Gastroesophageal sphincter (tissue), 4 donors: Measurements from ENCODE around the gene UPF1. TPM values are rescaled to one million over a fixed set of nuclear protein-coding genes. Genes with fewer than 3 reads are reported as not detected.

Experiments used
- ATAC-seq: fragments of 150-250 bp; one replicate; pipeline ENCODE4 v1.9.1; 2016; ENCODE audit warnings: mild to moderate bottlenecking, moderate library complexity
- H3K27ac ChIP-seq, 4 donors: fragments of 200-600 bp; sonication (generic) in 3 of 4; 1 replicate in 3 of 4; 2 replicates in 1 of 4; pipeline ENCODE4 v1.5.1; 2016 to 2019
- H3K27me3 ChIP-seq: fragments of 200-600 bp; sonication (generic); one replicate; pipeline ENCODE4 v1.5.1; 2019
- H3K36me3 ChIP-seq, 2 donors: fragments of 200-600 bp; sonication (generic); one replicate each; pipeline ENCODE4 v1.5.1; 2019; ENCODE audit warnings: control low read depth in 1 of 2
- H3K4me1 ChIP-seq, 3 donors: fragments of 200-600 bp; sonication (generic); 1 replicate in 2 of 3; 2 replicates in 1 of 3; pipeline ENCODE4 v1.5.1; 2016 to 2019; ENCODE audit warnings: control low read depth in 2 of 3
- H3K4me3 ChIP-seq, 2 donors: fragments of 200-600 bp; sonication (generic); one replicate each; pipeline ENCODE4 v1.5.1; 2019; ENCODE audit warnings: mild to moderate bottlenecking in 1 of 2, moderate library complexity in 1 of 2
- H3K9me3 ChIP-seq, 3 donors: fragments of 200-600 bp; sonication (generic); one replicate each; pipeline ENCODE4 v1.5.1; 2017 to 2019; ENCODE audit warnings: control low read depth in 2 of 3
- CTCF ChIP-seq, 4 experiments: fragments of 200-600 bp in 2 of 4; fragments of 450-650 bp in 2 of 4; sonication (generic) in 1 of 4; IDR thresholded peaks; one replicate each; pipeline ENCODE4 v1.5.1; 2017 to 2019; ENCODE audit warnings: antibody characterized with exemption in 4 of 4, mild to moderate bottlenecking in 2 of 4, moderate library complexity in 2 of 4
- EP300 ChIP-seq: sonication (generic); formaldehyde crosslinking; IDR thresholded peaks from one replicate; pipeline ENCODE4 v1.6.1; 2017; ENCODE audit warnings: antibody characterized with exemption, mild to moderate bottlenecking
- POLR2A ChIP-seq, 2 donors: fragments of 450-650 bp; IDR thresholded peaks; one replicate each; pipeline ENCODE4 v1.6.1; 2017; ENCODE audit warnings: antibody characterized with exemption in 2 of 2, mild to moderate bottlenecking in 2 of 2, moderate library complexity in 1 of 2
- POLR2AphosphoS5 ChIP-seq: sonication (generic); formaldehyde crosslinking; IDR thresholded peaks from one replicate; pipeline ENCODE4 v1.6.1; 2017; ENCODE audit warnings: antibody characterized with exemption
- WGBS, 2 donors: methylation state at CpG; one replicate each; pipeline ENCODE4 v1.1.5; 2018; ENCODE audit warnings: low coverage in 1 of 2; 5-methylcytosine and 5-hydroxymethylcytosine counted together
- total RNA-seq, 4 donors: library from RNA; depleted of rRNA; stranded (reverse); fragments of >200 nt; gene quantifications; one replicate each; pipeline ENCODE4 v1.1.0, GENCODE V29; 2016

The UPF1 gene
- total RNA-seq, 4 donors from 2014 or later, result 53.6 to 92.2 (median 59.9) TPM

- H3K27me3 ChIP-seq, result peaks cover 81% of the 10 kb centered on the region
- no peak overlapping the region for H3K4me3 ChIP-seq
- H3K27ac ChIP-seq, result no peak overlapping the region
- no peak for TF ChIP-seq POLR2AphosphoS5
- no peak for TF ChIP-seq POLR2A (IDR thresholded peaks at IDR 0.05)
- no peak for TF ChIP-seq CTCF (IDR thresholded peaks at IDR 0.05)
- TF ChIP-seq EP300, result no peak
- no peak for ATAC-seq
- no peaks in the 10 kb centered on the region for H3K36me3 ChIP-seq
- H3K9me3 ChIP-seq, result no peaks in the 10 kb centered on the region
- peaks cover 0 to 6% (median 4%) of the 10 kb centered on the region in 3 donors for H3K4me1 ChIP-seq
Observed at GRCh38 chr19:18799389-18799970, 32.3 kb upstream of the UPF1 start.

DNA sequence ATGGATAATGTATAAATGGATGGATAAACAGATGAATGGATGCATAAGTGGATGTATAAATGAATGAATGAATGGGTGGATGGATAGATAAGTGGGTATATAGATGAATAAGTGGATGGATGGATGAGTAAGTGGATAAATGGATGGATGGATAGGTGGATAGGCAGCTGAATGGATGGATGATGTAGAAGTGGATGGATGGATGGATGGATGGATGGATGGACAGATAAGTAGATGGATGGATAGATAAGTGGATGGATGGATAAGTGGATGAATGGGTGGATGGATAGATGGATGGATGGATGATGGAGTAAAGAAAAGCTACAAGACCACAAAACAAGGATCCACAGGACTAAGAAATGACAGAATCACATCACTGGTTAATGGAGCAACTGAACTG is 31.7 kb upstream of the UPF1 start:
- H3K27me3 ChIP-seq, result peaks cover 81% of the 10 kb centered on the region
- no peak for TF ChIP-seq EP300
- TF ChIP-seq CTCF (IDR thresholded peaks at IDR 0.05), result no peak
- TF ChIP-seq POLR2A (IDR thresholded peaks at IDR 0.05), result no peak
- TF ChIP-seq POLR2AphosphoS5, result no peak
- no peak for ATAC-seq

GRCh38 chr19:18800636-18801035 is 31.1 kb upstream of the UPF1 start:
- Histone ChIP-seq H3K4me1 (peaks cover 0 to 2% (median under 1%) of the 10 kb centered on the region in 3 donors), H3K27ac (no peak overlapping the region), H3K4me3 (no peak overlapping the region), H3K27me3 (peaks cover 80% of the 10 kb centered on the region), H3K36me3 (no peaks in the 10 kb centered on the region), H3K9me3 (no peaks in the 10 kb centered on the region)
- no peak for ATAC-seq
- TF ChIP-seq POLR2AphosphoS5, result no peak
- TF ChIP-seq CTCF (IDR thresholded peaks at IDR 0.05), result no peak
- no peak for TF ChIP-seq EP300
- TF ChIP-seq POLR2A (IDR thresholded peaks at IDR 0.05), result no peak
- WGBS, 2 donors, result no CpG with 5 or more reads among the region's 10 CpGs

More for the DNA sequence above, 31.7 kb upstream of the UPF1 start:
- H3K4me1 ChIP-seq, result peaks cover 0 to 6% (median 4%) of the 10 kb centered on the region in 3 donors
- no peak overlapping the region for H3K4me3 ChIP-seq
- H3K36me3 ChIP-seq, result no peaks in the 10 kb centered on the region
- no peak overlapping the region for H3K27ac ChIP-seq
- no peaks in the 10 kb centered on the region for H3K9me3 ChIP-seq

- H3K27me3 ChIP-seq, result peaks cover 63% of the 10 kb centered on the region
- H3K27ac ChIP-seq, result no peak overlapping the region
- 33% methylated on average over 1 of the region's 11 CpGs; no CpG with 5 or more reads in 1 of the 2 donors for WGBS, 2 donors
- no peaks in the 10 kb centered on the region for H3K4me1 ChIP-seq
- no peaks in the 10 kb centered on the region for H3K36me3 ChIP-seq
- TF ChIP-seq POLR2AphosphoS5 (no peak), CTCF (IDR thresholded peaks at IDR 0.05) (no peak)
- no peaks in the 10 kb centered on the region for H3K9me3 ChIP-seq
- no peak for ATAC-seq
- H3K4me3 ChIP-seq, result no peak overlapping the region
Observed at GRCh38 chr19:18802354-18802753, 29.4 kb upstream of the UPF1 start.

DNA sequence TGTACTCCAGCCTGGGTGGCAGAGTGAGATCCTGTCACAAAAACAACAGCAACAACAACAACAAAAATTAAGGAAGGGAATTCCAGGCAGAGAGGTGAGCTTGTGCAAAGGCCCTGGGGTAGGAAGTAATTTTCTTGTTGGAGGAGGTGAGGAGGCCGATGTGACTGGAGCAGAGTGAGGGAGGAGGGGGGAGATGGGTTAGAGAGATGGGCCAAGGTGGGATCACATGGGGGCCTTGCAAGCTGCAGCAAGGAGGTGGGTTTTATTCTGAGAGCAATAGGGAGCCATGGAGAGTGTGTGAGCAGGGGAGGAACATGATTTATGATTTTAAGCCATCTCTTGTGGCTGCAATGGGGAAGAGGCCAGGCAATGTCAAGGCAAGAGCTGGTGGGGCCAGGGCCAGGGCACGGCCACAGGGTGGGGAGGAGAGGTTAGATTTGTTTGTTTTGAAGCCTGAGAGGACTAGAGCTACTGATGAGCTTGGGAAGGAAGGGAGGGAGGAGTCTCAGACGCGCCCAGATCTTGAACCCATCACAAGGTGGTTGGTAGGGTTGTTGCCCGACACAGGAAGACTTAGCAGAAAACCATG is 28.1 kb upstream of the UPF1 start:
- Histone ChIP-seq H3K27ac (no peak overlapping the region), H3K4me1 (no peaks in the 10 kb centered on the region), H3K9me3 (no peaks in the 10 kb centered on the region), H3K4me3 (no peak overlapping the region), H3K36me3 (no peaks in the 10 kb centered on the region), H3K27me3 (peaks cover 51% of the 10 kb centered on the region)
- 74 to 89% methylated on average over 2 to 5 of the region's 5 CpGs for WGBS, 2 donors
- no peak for TF ChIP-seq EP300
- TF ChIP-seq CTCF (IDR thresholded peaks at IDR 0.05), result no peak
- TF ChIP-seq POLR2A (IDR thresholded peaks at IDR 0.05), result no peak
- no peak for TF ChIP-seq POLR2AphosphoS5
- ATAC-seq, result no peak
